ACHN (cell line): ENCODE results near the gene NCEH1.

Experiments used
- DNase-seq: peaks from one replicate; pipeline ENCODE4 v3.0.0-alpha.2; 2015
- in situ Hi-C: cut with HindIII; loops from 2 replicates; pipeline ENCODE4 v1.10.0; 2017; ENCODE audit warnings: low sequenced_read_pairs, low pct_ligation_motif_present, low pct_unique_long_range_greater_than_20kb

NCEH1 gene

GRCh38 chr3:172656602-172657001 is 54.3 kb downstream of the NCEH1 start:
- in situ Hi-C loops = no loop called here
- no peak for DNase-seq

- in situ Hi-C loops = no loop called here
- no peak for DNase-seq
These were observed 55.5 kb downstream of the NCEH1 start for GRCh38 chr3:172655388-172655787.

- in situ Hi-C loops = no loop called here
- DNase-seq = no peak
These were observed 56.4 kb downstream of the NCEH1 start for GRCh38 chr3:172654470-172654869.

- in situ Hi-C loops = no loop called here
- no peak for DNase-seq
These were observed 57.8 kb downstream of the NCEH1 start for GRCh38 chr3:172653004-172653572.

GRCh38 chr3:172651936-172652625 is 58.8 kb downstream of the NCEH1 start:
- in situ Hi-C loops = no loop called here

GRCh38 chr3:172649987-172650386 is 60.9 kb downstream of the NCEH1 start:
- no peak for DNase-seq
- in situ Hi-C loops = no loop called here

More at GRCh38 chr3:172651936-172652625, 58.8 kb downstream of the NCEH1 start:
- DNase-seq = no peak

GRCh38 chr3:172648747-172649146 is 62.1 kb downstream of the NCEH1 start:
- DNase-seq = no peak
- in situ Hi-C loops = no loop called here

GRCh38 chr3:172647823-172648222 is 63.0 kb downstream of the NCEH1 start:
- no peak for DNase-seq
- in situ Hi-C loops = no loop called here

- no peak for DNase-seq
These were observed 63.8 kb downstream of the NCEH1 start for GRCh38 chr3:172647080-172647479.

GRCh38 chr3:172646439-172647015 is 64.3 kb downstream of the NCEH1 start:
- DNase-seq = no peak
- in situ Hi-C loops = no loop called here

More at GRCh38 chr3:172647080-172647479, 63.8 kb downstream of the NCEH1 start:
- in situ Hi-C loops = no loop called here

- in situ Hi-C loops = no loop called here
- no peak for DNase-seq
These were observed 66.6 kb downstream of the NCEH1 start for GRCh38 chr3:172644258-172644657.

GRCh38 chr3:172643506-172644179 is 67.2 kb downstream of the NCEH1 start:
- in situ Hi-C loops = no loop called here
- no peak for DNase-seq

- no peak for DNase-seq
- in situ Hi-C loops = no loop called here
These were observed 69.6 kb downstream of the NCEH1 start for GRCh38 chr3:172641291-172641690.

GRCh38 chr3:172640751-172641150 is 70.1 kb downstream of the NCEH1 start:
- in situ Hi-C loops = no loop called here
- no peak for DNase-seq

- in situ Hi-C loops = no loop called here
- peak; percentile 35 for DNase-seq
These were observed 75.3 kb downstream of the NCEH1 start for GRCh38 chr3:172635588-172635987.

- in situ Hi-C loops = no loop called here
- no peak for DNase-seq
These were observed 75.9 kb downstream of the NCEH1 start for GRCh38 chr3:172634948-172635347.

- no peak for DNase-seq
- in situ Hi-C loops = no loop called here
These were observed 80.6 kb downstream of the NCEH1 start for GRCh38 chr3:172630316-172630715.

- in situ Hi-C loops = no loop called here
- DNase-seq = no peak
These were observed 81.4 kb downstream of the NCEH1 start for GRCh38 chr3:172629470-172629869.

- in situ Hi-C loops = no loop called here
- DNase-seq = no peak
These were observed 83.6 kb downstream of the NCEH1 start for GRCh38 chr3:172627057-172627809.
